BLaER1 treated with 17β-estradiol and CSF1 and Interleukin-3, amounts not matched to agents 10 nM and 100 nM (cell line): ENCODE results near the gene CFAP45.
A peak's percentile ranks its signal among the peaks of the same experiment; 100 is the strongest.
"Not testable (repeated sequence)": the region's sequence is repeated elsewhere in the genome, so short reads cannot be mapped to it uniquely, and the experiment has no call there.

Experiments used
- H3K27ac ChIP-seq, 11 experiments: shearing (Covaris generic); formaldehyde crosslinking; 2 replicates each; pipeline ENCODE4 v1.8.1; 2022
- H3K27me3 ChIP-seq, 11 experiments: shearing (Covaris generic); formaldehyde crosslinking; 2 replicates each; pipeline ENCODE4 v1.8.1; 2022
- H3K36me3 ChIP-seq, 11 experiments: shearing (Covaris generic); formaldehyde crosslinking; 2 replicates each; pipeline ENCODE4 v1.8.1; 2022
- H3K4me1 ChIP-seq, 10 experiments: shearing (Covaris generic); formaldehyde crosslinking; 2 replicates each; pipeline ENCODE4 v1.8.1; 2022
- H3K4me2 ChIP-seq, 11 experiments: shearing (Covaris generic); formaldehyde crosslinking; 2 replicates each; pipeline ENCODE4 v1.8.1; 2022
- H3K4me3 ChIP-seq, 10 experiments: shearing (Covaris generic); formaldehyde crosslinking; 2 replicates each; pipeline ENCODE4 v1.8.1; 2022
- H3K9ac ChIP-seq, 11 experiments: shearing (Covaris generic); formaldehyde crosslinking; 2 replicates each; pipeline ENCODE4 v1.8.1; 2022
- H3K9me3 ChIP-seq, 11 experiments: shearing (Covaris generic); formaldehyde crosslinking; replicated peaks in 1 of 11; 2 replicates each; pipeline ENCODE4 v1.8.1; 2022
- H4K20me1 ChIP-seq, 11 experiments: shearing (Covaris generic); formaldehyde crosslinking; 2 replicates each; pipeline ENCODE4 v1.8.1; 2022
- Cebpa-rat ChIP-seq, 11 experiments: shearing (Covaris generic); IDR thresholded peaks; 2 replicates each; pipeline ENCODE4 v1.8.1; 2022

CFAP45 gene

DNA sequence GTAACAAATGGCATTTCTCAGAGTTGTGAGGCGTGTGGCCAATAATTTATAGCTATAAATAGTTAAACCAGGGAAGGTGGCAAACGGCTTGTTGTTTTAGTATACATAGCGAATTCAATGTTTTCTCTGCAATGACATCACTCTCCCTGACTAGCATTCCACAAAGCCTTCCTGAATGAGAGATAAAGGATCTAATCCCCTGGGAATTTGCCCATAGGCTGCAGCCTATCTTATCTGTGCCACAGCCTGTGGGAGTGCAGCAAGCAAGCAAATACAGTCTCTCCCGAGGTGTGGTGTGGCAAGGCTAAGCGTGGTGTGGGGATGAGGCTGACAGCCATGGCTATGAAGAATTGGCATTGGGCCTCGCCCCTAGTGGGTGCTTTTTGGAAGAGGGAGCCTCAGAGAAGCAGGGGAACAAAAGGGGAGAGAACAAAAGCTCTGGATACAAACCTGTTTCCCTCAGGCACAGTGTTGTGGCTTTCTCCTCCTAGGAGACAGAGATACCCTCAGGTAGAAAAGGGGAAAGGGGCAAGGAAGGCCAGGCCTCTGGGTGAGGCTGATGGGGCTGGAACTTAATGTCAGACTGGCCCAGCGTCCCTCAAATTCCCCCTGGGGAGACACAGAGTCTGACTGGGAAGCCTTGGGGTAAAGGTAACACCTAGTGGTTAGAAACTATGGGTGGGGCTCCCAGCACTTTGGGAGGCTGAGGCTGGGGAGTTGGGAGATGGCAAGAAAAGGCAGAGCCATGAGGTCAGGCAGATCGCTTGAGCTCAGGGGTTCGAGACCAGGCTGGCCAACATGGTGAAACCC, 16.5 kb upstream of the CFAP45 start:
- TF ChIP-seq Cebpa-rat (IDR thresholded peaks at IDR 0.05), result no peak
- peaks cover 31 to 61% (median 47%) of the 10 kb centered on the region in 11 experiments for H4K20me1 ChIP-seq
- peaks cover 53 to 67% (median 61%) of the 10 kb centered on the region in 10 experiments for H3K4me1 ChIP-seq
- no peak overlapping the region for H3K4me3 ChIP-seq
- H3K27me3 ChIP-seq, result no peaks in the 10 kb centered on the region
- peak overlapping the region in 5 of 11 experiments; percentile 7 to 40 (median 12); a peak in 5 of 22 replicates for H3K27ac ChIP-seq
- H3K9ac ChIP-seq, result no peak overlapping the region; a peak in 1 of 22 replicates
- H3K9me3 ChIP-seq, result no peaks in the 10 kb centered on the region
- peaks cover 44 to 62% (median 56%) of the 10 kb centered on the region in 11 experiments for H3K36me3 ChIP-seq
- H3K4me2 ChIP-seq, result peak overlapping the region in 2 of 11 experiments; percentile 12 to 17; a peak in 1 of 22 replicates

DNA sequence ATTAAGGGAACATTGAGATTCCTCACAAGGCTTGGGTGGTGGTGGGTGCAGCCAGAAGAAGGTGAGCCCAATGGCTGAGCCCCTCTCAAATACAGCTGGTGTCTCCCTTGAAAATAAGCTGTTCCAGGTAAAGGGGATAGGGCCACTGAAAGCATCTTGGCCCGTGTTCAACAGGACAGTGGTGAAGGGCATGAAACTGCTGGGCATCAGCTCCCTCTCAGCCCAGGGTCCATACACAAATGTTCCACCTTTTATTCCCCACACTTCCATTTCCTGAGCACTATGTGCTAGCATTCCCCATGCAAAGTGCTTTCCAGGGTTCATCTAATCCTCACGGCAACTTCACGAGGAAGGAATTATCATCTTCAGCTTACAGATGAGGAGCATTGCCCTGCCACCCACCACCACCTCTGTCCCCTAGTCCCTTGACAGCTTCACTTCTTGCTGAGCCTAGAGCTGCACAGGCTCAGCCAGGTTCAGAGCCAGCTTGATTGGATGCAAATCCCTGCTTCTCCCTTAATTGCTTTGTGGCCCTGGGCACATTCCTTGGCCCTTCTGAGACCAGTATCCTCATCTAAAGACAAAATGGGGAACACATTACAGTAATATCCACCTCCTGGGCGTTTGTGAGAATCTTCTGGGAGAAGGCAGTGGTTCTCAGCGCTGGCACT, 15.7 kb upstream of the CFAP45 start:
- no peaks in the 10 kb centered on the region for H3K27me3 ChIP-seq
- H3K4me2 ChIP-seq, result no peak overlapping the region
- peaks cover 43 to 55% (median 50%) of the 10 kb centered on the region in 11 experiments for H3K36me3 ChIP-seq
- H3K9ac ChIP-seq, result no peak overlapping the region
- peaks cover 24 to 54% (median 40%) of the 10 kb centered on the region in 11 experiments for H4K20me1 ChIP-seq
- H3K9me3 ChIP-seq, result no peaks in the 10 kb centered on the region
- peaks cover 53 to 67% (median 61%) of the 10 kb centered on the region in 10 experiments for H3K4me1 ChIP-seq
- TF ChIP-seq Cebpa-rat (IDR thresholded peaks at IDR 0.05), result no peak
- peak overlapping the region in 3 of 11 experiments; percentile 12 to 16 (median 12); a peak in 1 of 22 replicates for H3K27ac ChIP-seq
- no peak overlapping the region for H3K4me3 ChIP-seq

DNA sequence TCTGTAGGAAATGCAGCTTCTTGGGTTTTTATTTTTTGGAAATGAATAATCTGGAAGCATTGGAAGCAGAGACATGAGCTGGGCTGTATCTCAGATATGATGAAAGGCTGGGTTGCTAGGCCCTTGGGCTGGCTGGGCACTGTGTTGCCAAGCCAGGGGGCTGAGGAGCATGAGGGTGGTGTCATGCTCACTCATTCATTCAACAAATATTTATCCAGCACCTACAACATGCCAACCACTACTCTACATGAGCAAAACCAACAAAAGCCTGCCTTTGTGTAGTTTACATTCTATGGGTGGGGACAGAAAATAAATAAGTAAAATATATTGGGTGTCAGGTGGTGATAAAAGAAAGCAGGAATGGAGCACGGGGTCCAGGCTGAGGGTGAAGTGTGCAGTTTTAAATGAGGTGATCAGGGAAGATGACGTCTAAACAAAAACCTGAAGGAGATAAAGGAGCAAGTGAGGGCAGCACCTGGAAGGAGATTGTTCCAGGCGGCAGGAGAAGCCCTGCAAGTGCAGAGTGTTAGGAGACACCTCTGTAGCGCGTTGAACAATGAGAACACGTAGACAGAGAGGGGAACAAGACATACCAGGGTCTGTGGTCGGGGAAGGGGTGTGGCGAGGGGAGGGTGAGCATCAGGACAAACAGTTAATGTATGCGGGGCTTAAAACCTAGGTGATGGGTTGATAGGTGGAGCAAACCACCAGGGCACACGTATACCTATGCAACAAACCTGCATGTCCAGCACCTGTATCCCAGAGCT, 14.5 kb upstream of the CFAP45 start:
- Histone ChIP-seq H3K9me3 (no peaks in the 10 kb centered on the region), H4K20me1 (peaks cover 11 to 41% (median 27%) of the 10 kb centered on the region in 11 experiments; a peak in 21 of 22 replicates), H3K4me1 (peaks cover 51 to 68% (median 61%) of the 10 kb centered on the region in 10 experiments), H3K4me2 (no peak overlapping the region), H3K36me3 (peaks cover 30 to 42% (median 38%) of the 10 kb centered on the region in 11 experiments), H3K27ac (no peak overlapping the region), H3K27me3 (no peaks in the 10 kb centered on the region), H3K9ac (no peak overlapping the region), H3K4me3 (no peak overlapping the region)
- no peak for TF ChIP-seq Cebpa-rat (IDR thresholded peaks at IDR 0.05)

DNA sequence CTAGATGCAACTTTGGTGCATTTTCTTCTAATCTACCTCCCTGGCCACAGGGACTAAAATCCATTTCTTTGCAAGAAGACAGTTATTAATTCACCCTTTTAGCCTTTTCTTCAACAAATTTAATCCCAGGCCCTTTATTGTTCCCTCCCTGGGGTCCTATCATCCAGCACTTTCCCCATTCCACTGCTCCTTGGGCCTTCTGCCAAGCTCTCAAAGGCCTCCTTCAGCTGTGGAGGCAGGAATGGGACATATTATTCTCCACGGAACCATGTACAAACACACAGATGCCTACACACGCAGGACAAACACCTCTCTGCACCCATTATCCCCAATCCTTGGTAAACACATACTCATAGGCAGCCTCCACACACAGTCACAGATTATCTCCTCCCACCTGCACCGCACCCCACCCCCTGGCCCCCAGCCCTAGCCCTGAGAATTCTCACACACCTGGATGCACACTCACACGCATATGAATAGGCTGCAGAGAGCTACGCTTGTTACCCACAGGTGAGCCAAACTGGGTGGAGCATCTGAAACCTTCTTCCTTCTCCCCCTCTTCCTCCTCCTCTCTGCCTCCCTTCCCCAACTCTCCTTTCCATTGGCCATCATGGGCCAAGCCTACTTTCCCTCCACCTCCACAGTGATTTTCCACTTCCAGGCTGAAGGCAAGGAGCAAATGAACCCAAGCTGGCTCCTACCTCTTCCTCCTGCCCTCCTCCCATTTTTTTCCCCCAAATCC, 13.7 kb upstream of the CFAP45 start:
- Histone ChIP-seq H3K4me3 (no peak overlapping the region), H4K20me1 (peaks cover 4 to 33% (median 19%) of the 10 kb centered on the region in 11 experiments; a peak in 20 of 22 replicates), H3K9me3 (no peaks in the 10 kb centered on the region), H3K27me3 (no peaks in the 10 kb centered on the region), H3K27ac (no peak overlapping the region), H3K36me3 (peaks cover 22 to 34% (median 30%) of the 10 kb centered on the region in 11 experiments), H3K9ac (no peak overlapping the region), H3K4me2 (no peak overlapping the region), H3K4me1 (peaks cover 47 to 62% (median 56%) of the 10 kb centered on the region in 10 experiments)
- TF ChIP-seq Cebpa-rat (IDR thresholded peaks at IDR 0.05), result no peak

DNA sequence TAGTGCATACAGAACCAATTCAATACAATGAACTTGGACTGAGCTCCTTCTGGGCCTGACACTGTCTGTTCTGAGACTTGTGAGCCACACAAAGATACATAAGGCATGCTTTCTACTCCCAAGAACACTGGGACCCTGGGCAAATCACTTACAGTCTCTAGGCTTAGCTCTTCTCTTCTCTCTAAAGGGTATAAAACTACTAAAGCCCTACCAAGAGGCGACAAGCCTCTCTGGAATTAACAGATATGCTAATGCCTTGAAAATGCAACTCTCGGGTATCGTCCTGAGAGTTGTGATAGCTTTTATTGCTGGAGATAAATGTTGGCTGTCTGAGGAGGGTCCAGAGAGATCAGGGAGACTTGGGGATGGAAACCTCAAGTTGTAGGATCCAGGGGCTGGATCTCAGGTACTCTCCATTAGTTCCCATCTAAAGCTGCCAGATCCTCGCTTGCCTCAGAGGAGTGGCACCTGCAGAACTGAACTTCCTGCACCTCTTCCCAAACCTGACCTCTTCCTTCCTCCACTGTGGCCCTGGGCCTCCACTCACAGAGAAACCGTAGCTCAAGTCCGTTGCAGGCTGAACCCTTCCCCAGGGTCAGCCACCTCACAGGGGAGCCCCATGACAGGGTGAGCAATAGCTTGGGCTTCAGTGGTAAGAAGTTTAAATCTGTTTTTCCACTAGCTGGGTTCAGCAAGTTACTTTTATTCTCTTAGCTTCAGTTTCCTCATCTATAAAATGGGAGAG, 11.5 kb upstream of the CFAP45 start:
- H3K9ac ChIP-seq, result peak overlapping the region; percentile 51 to 82 (median 61); a peak in 20 of 22 replicates

DNA sequence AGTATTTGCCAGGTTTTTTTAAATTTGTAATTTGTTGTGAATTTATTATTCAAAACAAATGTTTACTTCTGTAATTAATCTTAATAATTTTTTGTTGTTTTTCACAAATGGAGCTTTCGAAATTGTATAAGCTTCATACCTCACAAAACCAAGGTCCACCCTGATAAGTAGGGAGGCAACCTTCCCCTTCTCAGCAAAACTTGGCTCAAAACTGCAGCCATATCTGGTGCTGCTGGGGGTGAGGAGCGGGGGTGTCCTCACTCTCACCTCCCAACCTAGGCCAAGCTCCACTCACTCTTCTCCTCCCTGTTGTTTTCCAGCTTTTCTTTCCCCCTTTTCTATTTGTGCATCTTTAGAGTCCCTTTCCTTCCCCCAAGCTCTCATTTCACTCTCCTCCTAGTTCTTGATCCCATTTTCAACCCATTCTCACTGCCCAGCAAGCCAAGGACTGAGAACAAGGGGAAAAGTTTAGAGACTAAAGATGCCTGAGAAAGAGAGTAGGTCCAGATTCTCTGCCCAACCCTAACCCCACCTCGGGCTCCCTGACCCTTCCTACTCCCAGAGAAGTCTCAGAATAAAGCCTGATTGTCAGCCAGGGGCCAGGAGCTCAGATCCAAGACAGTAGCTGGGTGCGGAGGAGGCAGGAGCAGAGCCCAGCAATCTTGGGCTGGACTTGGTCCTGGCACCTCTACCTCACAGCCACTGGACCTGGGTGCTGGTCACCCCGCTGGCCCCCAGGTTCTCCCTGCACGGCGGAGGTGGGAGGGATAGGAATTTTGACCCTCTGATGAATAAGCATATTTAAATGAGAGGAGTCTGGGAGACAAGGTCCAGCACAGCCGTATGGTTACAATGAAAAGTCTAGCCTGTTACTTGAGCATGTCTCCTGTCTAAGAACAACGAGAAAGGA, 8.3 kb upstream of the CFAP45 start:
- no peak for TF ChIP-seq Cebpa-rat (IDR thresholded peaks at IDR 0.05)
- H3K27me3 ChIP-seq, result no peaks in the 10 kb centered on the region
- H3K9ac ChIP-seq, result no peak overlapping the region
- H3K4me2 ChIP-seq, result peak overlapping the region in 1 of 11 experiments; percentile 11; a peak in 2 of 22 replicates
- H3K9me3 ChIP-seq, result peaks cover 13 to 20% (median 15%) of the 10 kb centered on the region in 11 experiments
- no peak overlapping the region for H3K4me3 ChIP-seq
- H3K36me3 ChIP-seq, result peaks cover 0 to 3% (median 0%) of the 10 kb centered on the region in 11 experiments; a peak in 2 of 22 replicates
- H3K27ac ChIP-seq, result 0 out of 22 replicates have a peak overlapping the region, but pooled peaks of 1 of the 11 experiments have one; percentile 2
- H3K4me1 ChIP-seq, result peaks cover 37 to 50% (median 40%) of the 10 kb centered on the region in 10 experiments
- H4K20me1 ChIP-seq, result no peaks in the 10 kb centered on the region

More for the DNA sequence above, 11.5 kb upstream of the CFAP45 start:
- no peaks in the 10 kb centered on the region for H3K27me3 ChIP-seq
- H3K4me1 ChIP-seq, result peaks cover 38 to 54% (median 41%) of the 10 kb centered on the region in 10 experiments
- H3K9me3 ChIP-seq, result no peaks in the 10 kb centered on the region
- H4K20me1 ChIP-seq, result peaks cover 0 to 12% (median 3%) of the 10 kb centered on the region in 11 experiments; a peak in 6 of 22 replicates
- H3K4me2 ChIP-seq, result peak overlapping the region; percentile 76 to 92 (median 86)
- 0 out of 20 replicates have a peak overlapping the region, but pooled peaks of 1 of the 10 experiments have one; percentile 13 for H3K4me3 ChIP-seq
- TF ChIP-seq Cebpa-rat (IDR thresholded peaks at IDR 0.05), result no peak
- peak overlapping the region; percentile 77 to 98 (median 81) for H3K27ac ChIP-seq
- peaks cover 3 to 13% (median 8%) of the 10 kb centered on the region in 11 experiments; a peak in 19 of 22 replicates for H3K36me3 ChIP-seq

DNA sequence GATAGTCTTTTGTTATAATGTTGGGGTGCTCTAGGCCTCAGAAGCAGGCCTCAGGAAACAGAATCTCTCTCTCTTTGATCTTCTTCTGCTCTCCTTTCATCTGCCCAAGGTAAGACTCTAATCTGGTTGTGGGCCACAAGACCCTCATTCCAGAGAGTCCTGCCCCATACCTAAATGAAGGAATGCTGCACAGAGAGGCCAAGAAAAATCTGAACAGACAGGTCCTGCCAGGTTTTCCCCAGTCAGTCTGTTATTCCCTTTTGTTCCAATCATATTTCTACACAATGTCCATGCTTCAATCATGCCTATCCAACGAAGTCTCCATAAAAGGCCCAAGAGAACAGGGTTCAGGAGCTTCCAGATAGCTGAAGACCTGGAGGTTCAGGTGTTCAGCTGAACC, 7.0 kb upstream of the CFAP45 start:
- peaks cover 13 to 20% (median 18%) of the 10 kb centered on the region in 11 experiments for H3K9me3 ChIP-seq
- H3K27me3 ChIP-seq, result no peaks in the 10 kb centered on the region
- peaks cover 0 to 3% (median 0%) of the 10 kb centered on the region in 11 experiments; a peak in 2 of 22 replicates for H3K36me3 ChIP-seq
- no peak overlapping the region for H3K27ac ChIP-seq
- no peak overlapping the region for H3K9ac ChIP-seq
- H4K20me1 ChIP-seq, result no peaks in the 10 kb centered on the region
- TF ChIP-seq Cebpa-rat (IDR thresholded peaks at IDR 0.05), result no peak
- H3K4me1 ChIP-seq, result peaks cover 25 to 37% (median 29%) of the 10 kb centered on the region in 10 experiments
- no peak overlapping the region for H3K4me2 ChIP-seq
- no peak overlapping the region for H3K4me3 ChIP-seq

DNA sequence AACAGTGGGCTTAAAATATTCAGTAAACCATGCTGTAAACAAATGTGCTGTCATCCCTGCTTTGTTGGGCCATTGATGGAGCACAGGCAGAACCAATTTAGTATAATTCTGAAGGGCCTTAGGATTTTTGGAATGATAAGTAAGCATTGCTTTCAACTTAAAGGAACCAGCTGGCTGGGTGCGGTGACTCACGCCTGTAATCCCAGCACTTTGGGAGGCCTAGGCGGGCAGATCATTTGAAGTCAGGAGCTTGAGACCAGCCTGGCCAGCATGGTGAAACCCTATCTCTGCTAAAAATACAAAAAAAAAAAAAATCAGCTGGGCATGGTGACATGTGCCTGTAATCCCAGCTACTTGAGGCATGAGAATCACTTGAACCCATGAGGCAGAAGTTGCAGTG, 4.1 kb upstream of the CFAP45 start:
- H3K36me3 ChIP-seq, H3K9ac ChIP-seq, H3K27ac ChIP-seq, H3K4me3 ChIP-seq, H4K20me1 ChIP-seq, H3K4me2 ChIP-seq, H3K27me3 ChIP-seq, H3K4me1 ChIP-seq: not testable (repeated sequence)
- peaks cover 15 to 20% (median 18%) of the 10 kb centered on the region in 11 experiments for H3K9me3 ChIP-seq
